Heart right ventricle (tissue), 16 donors: ENCODE data around the gene EPYC. TPM values are rescaled to one million over a fixed set of nuclear protein-coding genes. Genes with fewer than 3 reads are reported as not detected.

ENCODE experiments used
- ATAC-seq, 8 donors: fragments of 200-7000 bp; cut with Tn5 transposase; one replicate each; pipeline ENCODE4 v1.9.1; 2020; ENCODE audit warnings: mild to moderate bottlenecking in 8 of 8, moderate library complexity in 8 of 8, moderate number of reproducible peaks in 1 of 8
- DNase-seq, 2 donors: peaks; one replicate each; pipeline ENCODE4 v3.0.0-alpha.2; 2020
- H3K27ac ChIP-seq, 10 donors: fragments of 200-600 bp; sonication (generic) in 2 of 10; one replicate each; pipeline versions ENCODE4 v1.5.0 to v1.8.0; 2020 to 2022; ENCODE audit warnings: mild to moderate bottlenecking in 3 of 10
- H3K27me3 ChIP-seq, 7 donors: fragments of 200-600 bp; one replicate each; pipeline ENCODE4 v1.8.0; 2021 to 2022; ENCODE audit warnings: mild to moderate bottlenecking in 2 of 7
- H3K36me3 ChIP-seq, 9 donors: fragments of 200-600 bp; sonication (generic) in 1 of 9; one replicate each; pipeline versions ENCODE4 v1.5.0 to v1.8.0; 2020 to 2022; ENCODE audit warnings: mild to moderate bottlenecking in 2 of 9
- H3K4me1 ChIP-seq, 9 donors: fragments of 200-600 bp; sonication (generic) in 1 of 9; one replicate each; pipeline versions ENCODE4 v1.5.0 to v1.8.0; 2020 to 2022; ENCODE audit warnings: mild to moderate bottlenecking in 4 of 9
- H3K4me3 ChIP-seq, 10 donors: fragments of 200-600 bp; sonication (generic) in 2 of 10; one replicate each; pipeline versions ENCODE4 v1.5.0 to v1.8.0; 2020 to 2022; ENCODE audit warnings: mild to moderate bottlenecking in 7 of 10, moderate library complexity in 2 of 10
- H3K9me3 ChIP-seq, 11 donors: fragments of 200-600 bp in 10 of 11; sonication (generic) in 2 of 11; one replicate each; pipeline versions ENCODE4 v1.5.0 to v1.8.0; 2013 to 2022; ENCODE audit warnings: mild to moderate bottlenecking in 2 of 11, control low read depth in 1 of 11, moderate library complexity in 1 of 11
- WGBS, 2 donors: extraction: QIAGEN DNeasy Blood & Tissue Kit; methylation state at CpG; one replicate each; pipeline ENCODE4 v1.1.7; 2013; ENCODE audit warnings: inconsistent platforms in 1 of 2; 5-methylcytosine and 5-hydroxymethylcytosine counted together
- intact Hi-C, 10 donors: fragments of 100-400 bp; cut with DNase I; formaldehyde crosslinking; loops; one replicate each; pipeline versions ENCODE4 v1.11.1 to v1.14.2; 2022
- polyA plus RNA-seq, 2 donors: library from polyadenylated mRNA; stranded (reverse); fragments of 200-250 nt; gene quantifications; one replicate each; pipeline ENCODE4 v1.2.3, GENCODE V29; 2013
- total RNA-seq, 10 donors: library from RNA; stranded (reverse); fragmentation: NEBNext Ultra II Directional in 3 of 10; extraction: Animal tissue kit (Norgen Biotek cat#: 25700) in 3 of 10; gene quantifications; one replicate each; pipeline versions ENCODE4 v1.2.1 to v1.2.4, GENCODE V29; 2021 to 2023
- TF ChIP-seq, protein P1 (sequence below), 9 donors: fragments of 200-600 bp; sonication (generic) in 2 of 9; IDR thresholded peaks; one replicate each; pipeline versions ENCODE4 v1.5.0 to v1.8.0; 2021 to 2022; ENCODE audit warnings: antibody characterized with exemption in 9 of 9, mild to moderate bottlenecking in 5 of 9, moderate library complexity in 1 of 9
- donor health status: Arrhythmogenic right ventricular cardiomyopathy.
- donor health status: ischemic (EF 13 %, LVEDD 7.1; RV severe dilation, severe dysfunction).
- donor health status: healthy with polysubstance abuse.
- donor health status: DM: no; HTN: yes; CAD: no.
- donor health status: DM: no; HTN: no; CAD: no.
- donor health status: ischemic (EF 25% LVEDD 6.9; RV normal size, moderate dysfunction).
- donor health status: ischemic (EF 25% LVEDD 5.7; RV mildly dilated, moderate dysfunction).
- donor health status: healthy.
- donor health status: DM: yes; HTN: yes; CAD: no.
- donor health status: Ischemic cardiomyopathy.
- donor health status: ischemic (EF 35%, LVEDD 5.7; RV mildly dilated, moderate dysfunction).
- donor health status: nonischemic (EF 11% LVEDD 7.7; RV severe dilation, severe dysfunction).
- donor health status: DM: yes; HTN: yes; CAD: no.
- donor health status: PGD.
- donor health status: ischemic (EF 29% LVEDD 5.4; RV normal size, mild dysfunction).
- donor health status: nonischemic (EF 23%, LVEDD 6.1; RV moderate dilation, normal function).

EPYC gene
- total and polyA plus RNA-seq, 12 donors, result not detected

- H3K4me1 ChIP-seq, result no peaks in the 10 kb centered on the region
- ATAC-seq (peak in 1 of 8 donors; percentile 33), DNase-seq (no peak)
- H3K27me3 ChIP-seq, result no peaks in the 10 kb centered on the region
- H3K36me3 ChIP-seq, result no peaks in the 10 kb centered on the region
- intact Hi-C loops, result no loop called here
- no peaks in the 10 kb centered on the region for H3K9me3 ChIP-seq
- WGBS, 2 donors, result 98% methylated on average over 25 of the region's 25 CpGs
- H3K4me3 ChIP-seq, result no peak overlapping the region
- TF ChIP-seq, protein P1, sequence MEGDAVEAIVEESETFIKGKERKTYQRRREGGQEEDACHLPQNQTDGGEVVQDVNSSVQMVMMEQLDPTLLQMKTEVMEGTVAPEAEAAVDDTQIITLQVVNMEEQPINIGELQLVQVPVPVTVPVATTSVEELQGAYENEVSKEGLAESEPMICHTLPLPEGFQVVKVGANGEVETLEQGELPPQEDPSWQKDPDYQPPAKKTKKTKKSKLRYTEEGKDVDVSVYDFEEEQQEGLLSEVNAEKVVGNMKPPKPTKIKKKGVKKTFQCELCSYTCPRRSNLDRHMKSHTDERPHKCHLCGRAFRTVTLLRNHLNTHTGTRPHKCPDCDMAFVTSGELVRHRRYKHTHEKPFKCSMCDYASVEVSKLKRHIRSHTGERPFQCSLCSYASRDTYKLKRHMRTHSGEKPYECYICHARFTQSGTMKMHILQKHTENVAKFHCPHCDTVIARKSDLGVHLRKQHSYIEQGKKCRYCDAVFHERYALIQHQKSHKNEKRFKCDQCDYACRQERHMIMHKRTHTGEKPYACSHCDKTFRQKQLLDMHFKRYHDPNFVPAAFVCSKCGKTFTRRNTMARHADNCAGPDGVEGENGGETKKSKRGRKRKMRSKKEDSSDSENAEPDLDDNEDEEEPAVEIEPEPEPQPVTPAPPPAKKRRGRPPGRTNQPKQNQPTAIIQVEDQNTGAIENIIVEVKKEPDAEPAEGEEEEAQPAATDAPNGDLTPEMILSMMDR (IDR thresholded peaks at IDR 0.05), result no peak
- no peak overlapping the region for H3K27ac ChIP-seq
These were observed 50.3 kb downstream of the EPYC start for GRCh38 chr12:90954428-90954827.

DNA sequence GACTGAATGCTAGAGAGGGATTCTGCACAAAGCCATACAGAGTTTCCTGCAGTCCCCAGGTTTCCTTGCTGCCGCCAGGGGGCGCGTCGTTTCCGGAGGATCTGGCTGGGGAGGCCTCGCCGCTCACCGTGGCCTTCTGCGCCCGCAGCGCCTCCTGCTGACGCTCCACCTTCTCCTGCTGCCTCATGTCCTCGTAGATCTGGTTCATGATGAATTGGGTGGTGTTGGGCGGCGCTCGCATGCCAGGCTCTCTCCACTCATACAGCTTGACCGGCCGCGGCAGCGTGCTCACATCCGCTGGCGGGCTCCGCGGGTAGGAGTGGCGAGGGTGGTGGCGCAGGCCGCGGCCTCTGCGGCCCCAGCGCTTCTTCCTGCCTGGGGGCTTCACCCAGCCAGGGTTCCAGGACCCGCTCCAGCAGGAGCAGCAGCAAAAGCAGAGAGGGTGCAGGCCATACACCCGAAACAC lies 50.8 kb downstream of the EPYC start:
- DNase-seq, result peak in 1 of 2 donors; percentile 11
- H3K4me1 ChIP-seq, result no peaks in the 10 kb centered on the region
- WGBS, 2 donors, result 69 to 72% methylated on average over 32 of the region's 32 CpGs
- intact Hi-C loops, result no loop called here
- peak in 1 of 8 donors; percentile 31 for ATAC-seq
- H3K4me3 ChIP-seq, result no peak overlapping the region
- no peaks in the 10 kb centered on the region for H3K27me3 ChIP-seq
- no peaks in the 10 kb centered on the region for H3K9me3 ChIP-seq
- H3K36me3 ChIP-seq, result no peaks in the 10 kb centered on the region
- H3K27ac ChIP-seq, result no peak overlapping the region
- TF ChIP-seq, protein P1 (IDR thresholded peaks at IDR 0.05), result peak in 6 of 9 donors; percentile 8 to 35 (median 20)

DNA sequence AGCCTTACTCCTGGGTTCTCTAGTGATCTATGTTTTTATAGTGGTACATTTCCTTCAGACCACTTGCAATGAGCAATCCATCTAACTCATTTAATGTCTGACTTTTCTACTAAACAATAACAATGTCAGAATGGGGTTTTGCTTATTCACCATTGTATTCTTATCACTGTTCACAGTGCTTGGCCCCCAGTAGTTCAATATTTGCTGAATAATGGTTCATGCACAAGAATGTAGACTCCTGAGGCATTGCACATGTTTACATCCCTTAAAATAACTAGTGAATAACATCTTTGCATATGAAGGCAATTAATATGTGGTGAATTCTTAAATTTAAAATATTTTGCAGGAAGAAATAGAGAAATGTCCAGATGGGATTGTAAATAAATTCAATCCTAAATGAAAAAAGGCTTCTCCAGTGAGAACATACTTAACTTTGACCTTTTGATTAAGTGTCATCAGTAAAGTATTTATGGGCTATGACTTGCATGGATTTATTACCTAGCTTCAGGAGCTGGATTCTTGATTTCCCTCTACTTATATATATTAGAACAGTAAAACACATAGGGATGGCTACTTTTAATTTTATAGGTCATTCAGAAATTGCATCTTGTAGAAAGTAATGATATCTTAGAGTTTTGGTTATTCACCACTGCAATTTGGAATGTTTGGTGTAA lies 53.2 kb downstream of the EPYC start:
- H3K4me3 ChIP-seq, result no peak overlapping the region
- intact Hi-C loops, result no loop called here
- TF ChIP-seq, protein P1 (IDR thresholded peaks at IDR 0.05), result no peak
- no peaks in the 10 kb centered on the region for H3K9me3 ChIP-seq
- no peaks in the 10 kb centered on the region for H3K27me3 ChIP-seq
- no peaks in the 10 kb centered on the region for H3K36me3 ChIP-seq
- DNase-seq, result no peak
- H3K4me1 ChIP-seq, result no peaks in the 10 kb centered on the region
- no peak for ATAC-seq
- no peak overlapping the region for H3K27ac ChIP-seq

DNA sequence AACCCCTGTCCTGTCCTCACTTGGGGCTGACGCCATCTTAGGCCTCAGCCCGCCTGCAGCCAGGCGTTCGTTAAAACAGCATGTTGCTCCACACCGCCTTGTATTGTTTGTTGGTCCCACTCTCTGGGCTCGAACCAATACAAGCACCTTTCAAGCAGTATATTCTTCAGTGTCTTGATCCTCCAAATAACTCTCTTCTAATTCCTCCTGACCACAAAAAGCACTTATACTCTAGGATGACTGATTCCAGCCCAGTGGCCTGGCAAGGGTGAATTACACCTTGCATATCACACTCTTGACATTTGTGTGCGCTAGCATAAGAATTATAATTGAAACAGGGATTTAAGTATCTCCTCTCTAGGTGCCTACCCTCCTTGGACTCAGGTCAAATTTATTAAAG lies 56.9 kb downstream of the EPYC start:
- no peak overlapping the region for H3K4me3 ChIP-seq
- H3K36me3 ChIP-seq, result no peaks in the 10 kb centered on the region
- H3K9me3 ChIP-seq, result no peaks in the 10 kb centered on the region
- no peaks in the 10 kb centered on the region for H3K27me3 ChIP-seq
- no peak for ATAC-seq
- intact Hi-C loops, result no loop called here
- no peak for DNase-seq
- WGBS, 2 donors, result 96 to 97% methylated on average over 7 of the region's 7 CpGs
- TF ChIP-seq, protein P1 (IDR thresholded peaks at IDR 0.05), result no peak
- H3K4me1 ChIP-seq, result no peaks in the 10 kb centered on the region
- no peak overlapping the region for H3K27ac ChIP-seq
